HEK293 (cell line): ENCODE data around the gene LY6G5C.

Experiments
- CTCF ChIA-PET: fragments of 350-600 bp; formaldehyde crosslinking; extraction: SDS; loops from one replicate; lab custom pipeline; 2021; ENCODE audit warnings: antibody characterized with exemption; lab: Yijun Ruan, JAX
- POLR2A ChIA-PET: fragments of 300-600 bp; formaldehyde crosslinking; extraction: SDS; loops from one replicate; lab custom pipeline; 2020; ENCODE audit warnings: antibody characterized with exemption, inconsistent platforms; lab: Yijun Ruan, JAX
- H3K27ac ChIP-seq: fragments of 200-500 bp; sonication (Bioruptor generic); 2 replicates; pipeline ENCODE4 v1.5.1; 2014; ENCODE audit warnings: low read depth, low read length, control low read depth, inconsistent platforms; ENCODE audit errors: extremely low read depth
- H3K36me3 ChIP-seq, 2 experiments: fragments of 200-500 bp in 1 of 2; sonication (Bioruptor generic) in 1 of 2; 1 replicate in 1 of 2; 2 replicates in 1 of 2; pipeline ENCODE4 v1.5.1; 2014 to 2017; ENCODE audit warnings: inconsistent platforms in 2 of 2, low read length in 2 of 2; ENCODE audit not compliant: control insufficient read depth in 2 of 2, insufficient read depth in 1 of 2
- H3K4me1 ChIP-seq: fragments of 200-500 bp; sonication (Bioruptor generic); 2 replicates; pipeline ENCODE4 v1.5.1; 2014; ENCODE audit warnings: mild to moderate bottlenecking, low read length, inconsistent platforms; ENCODE audit not compliant: control insufficient read depth, insufficient read depth
- H3K4me3 ChIP-seq: 2 replicates; pipeline ENCODE4 v1.5.1; 2011; ENCODE audit warnings: low read depth, mild to moderate bottlenecking, control low read depth, low read length, moderate library complexity
- H3K9me3 ChIP-seq: fragments of 200-500 bp; sonication (Bioruptor generic); 2 replicates; pipeline ENCODE4 v1.5.1; 2014; ENCODE audit warnings: low read depth, low read length, inconsistent platforms; ENCODE audit not compliant: control insufficient read depth, insufficient read depth
- AEBP2 ChIP-seq: fragments of 450-650 bp; formaldehyde crosslinking; IDR thresholded peaks from 2 replicates; pipeline ENCODE4 v1.5.1; 2016; ENCODE audit warnings: missing biosample characterization, missing genetic modification characterization, borderline replicate concordance
- ELK4 ChIP-seq: IDR thresholded peaks from 2 replicates; pipeline ENCODE4 v1.6.1; 2011; ENCODE audit warnings: mild to moderate bottlenecking, low read depth, low read length, borderline replicate concordance
- HIC1 ChIP-seq: fragments of 450-650 bp; formaldehyde crosslinking; IDR thresholded peaks from 2 replicates; pipeline ENCODE4 v1.5.1; 2016; ENCODE audit warnings: missing biosample characterization, missing genetic modification characterization
- PRDM2 ChIP-seq: fragments of 450-650 bp; formaldehyde crosslinking; IDR thresholded peaks from 2 replicates; pipeline ENCODE4 v1.5.1; 2016; ENCODE audit warnings: missing biosample characterization, missing genetic modification characterization, borderline replicate concordance
- SP2 ChIP-seq: fragments of 450-650 bp; formaldehyde crosslinking; IDR thresholded peaks from 2 replicates; pipeline ENCODE4 v1.5.1; 2016; ENCODE audit warnings: missing biosample characterization, missing genetic modification characterization
- ZBTB10 ChIP-seq: fragments of 450-650 bp; formaldehyde crosslinking; IDR thresholded peaks from 2 replicates; pipeline ENCODE4 v1.5.1; 2016; ENCODE audit warnings: missing biosample characterization, missing genetic modification characterization
- ZEB2 ChIP-seq: fragments of 450-650 bp; formaldehyde crosslinking; IDR thresholded peaks from 2 replicates; pipeline ENCODE4 v1.5.1; 2016; ENCODE audit warnings: missing biosample characterization, missing genetic modification characterization
- ZNF10 ChIP-seq: fragments of 450-650 bp; formaldehyde crosslinking; IDR thresholded peaks from 2 replicates; pipeline ENCODE4 v1.5.1; 2017; ENCODE audit warnings: missing biosample characterization, missing genetic modification characterization
- ZNF146 ChIP-seq: fragments of 450-650 bp; formaldehyde crosslinking; IDR thresholded peaks from 2 replicates; pipeline ENCODE4 v1.5.1; 2016; ENCODE audit warnings: missing biosample characterization, missing genetic modification characterization
- ZNF19 ChIP-seq: fragments of 450-650 bp; formaldehyde crosslinking; IDR thresholded peaks from 2 replicates; pipeline ENCODE4; 2016; ENCODE audit warnings: missing biosample characterization, missing genetic modification characterization, low read depth
- ZNF223 ChIP-seq: fragments of 450-650 bp; formaldehyde crosslinking; IDR thresholded peaks from 2 replicates; pipeline ENCODE4 v1.5.1; 2016; ENCODE audit warnings: missing biosample characterization, missing genetic modification characterization
- ZNF311 ChIP-seq: fragments of 450-650 bp; formaldehyde crosslinking; IDR thresholded peaks from 2 replicates; pipeline ENCODE4 v1.5.1; 2017; ENCODE audit warnings: missing biosample characterization, missing genetic modification characterization, borderline replicate concordance
- ZNF37A ChIP-seq: fragments of 450-650 bp; IDR thresholded peaks from 2 replicates; pipeline ENCODE4 v1.5.1; 2018; ENCODE audit warnings: missing biosample characterization, missing genetic modification characterization
- ZNF391 ChIP-seq: fragments of 450-650 bp; formaldehyde crosslinking; IDR thresholded peaks from 2 replicates; pipeline ENCODE4 v1.5.1; 2016; ENCODE audit warnings: low read depth, missing biosample characterization, missing genetic modification characterization, borderline replicate concordance
- ZNF416 ChIP-seq: fragments of 450-650 bp; formaldehyde crosslinking; IDR thresholded peaks from 2 replicates; pipeline ENCODE4 v1.5.1; 2016; ENCODE audit warnings: missing biosample characterization, missing genetic modification characterization
- ZNF600 ChIP-seq: fragments of 450-650 bp; formaldehyde crosslinking; IDR thresholded peaks from 2 replicates; pipeline ENCODE4 v1.5.1; 2016; ENCODE audit warnings: missing biosample characterization, missing genetic modification characterization
- ZNF639 ChIP-seq: fragments of 450-650 bp; formaldehyde crosslinking; IDR thresholded peaks from 2 replicates; pipeline ENCODE4 v1.5.1; 2016; ENCODE audit warnings: missing biosample characterization, missing genetic modification characterization
- ZNF792 ChIP-seq: fragments of 450-650 bp; formaldehyde crosslinking; IDR thresholded peaks from 2 replicates; pipeline ENCODE4 v1.5.1; 2016; ENCODE audit warnings: missing biosample characterization, missing genetic modification characterization

The LY6G5C gene

GRCh38 chr6:31655349-31656237, 25.3 kb downstream of the LY6G5C start, which contains the start of gene APOM (continued):
- TF ChIP-seq PRDM2 (tag by site-specific recombination) (no peak), ZNF391 (tag by site-specific recombination) (no peak), ZBTB10 (tag by site-specific recombination) (no peak), ZNF223 (tag by site-specific recombination) (no peak), AEBP2 (no peak)
- TF ChIP-seq, all 188 proteins: peak for 0

- ChIA-PET CTCF (interaction anchor here (0.7 to 2.5 kb wide), 5 partner anchors 9 to 140 kb away, joined by 4 to 12 read pairs (median 6); partner anchors contain the start of genes CSNK2B and GPANK1), POLR2A (interaction anchor here (0.7 to 7.7 kb wide), 9 partner anchors 9 to 1317 kb away, joined by 3 to 180 read pairs (median 3); partner anchors contain the start of genes C6orf47, CSNK2B, DDX39B and GPANK1)
- peaks cover 15 to 47% of the 10 kb centered on the region in 2 experiments; a peak in 2 of 3 replicates for H3K36me3 ChIP-seq
- H3K4me3 ChIP-seq, result no peak overlapping the region
- no peak overlapping the region for H3K27ac ChIP-seq
- H3K4me1 ChIP-seq, result 0 out of 2 replicates have a peak, but pooled peaks cover 6% of the 10 kb centered on the region
- no peaks in the 10 kb centered on the region for H3K9me3 ChIP-seq
- TF ChIP-seq ZNF311 (tag by site-specific recombination) (no peak), ZNF10 (tag by site-specific recombination) (no peak), ELK4 (no peak), ZNF600 (tag by site-specific recombination) (no peak), ZNF639 (no peak), ZNF416 (tag by site-specific recombination) (no peak), ZNF19 (tag by site-specific recombination) (no peak), HIC1 (tag by site-specific recombination) (no peak), ZEB2 (tag by site-specific recombination) (no peak), ZNF37A (tag by site-specific recombination) (no peak), ZNF792 (tag by site-specific recombination) (no peak), ZNF146 (tag by site-specific recombination) (no peak), SP2 (tag by site-specific recombination) (no peak)
These were observed 26.1 kb downstream of the LY6G5C start for GRCh38 chr6:31654574-31655348.
